Measurements from ENCODE around the gene LEAP2.

Gene LEAP2

GRCh38 chr5:132830436-132831094 is 42.9 kb upstream of the LEAP2 start, which contains the start of gene SHROOM1:
Gene SHROOM1 (minus strand): TSS chr5:132830647. CDS start chr5:132826140, 4,507 bp downstream.
- 4 to 5% methylated on average over 78 of the region's 78 CpGs for WGBS, 2 experiments
- peaks cover 79% of the 10 kb centered on the region for H3K27me3 ChIP-seq (ENCODE audit: control insufficient read depth, insufficient read depth, low read length, poor library complexity, severe bottlenecking)
- H3K27ac ChIP-seq (ENCODE audit: insufficient read depth, low read depth, low read length, poor library complexity, severe bottlenecking) = no peak within 1 kb of the TSS

GRCh38 chr5:132831095-132831860 is 42.2 kb upstream of the LEAP2 start:
- H3K9me3 ChIP-seq (ENCODE audit: control insufficient read depth, low read length) = no peaks in the 10 kb centered on the region
- H3K4me1 ChIP-seq (ENCODE audit: control insufficient read depth, insufficient read depth, low read length) = no peaks in the 10 kb centered on the region
- H3K27me3 ChIP-seq (ENCODE audit: control insufficient read depth, insufficient read depth, low read length, poor library complexity, severe bottlenecking) = peaks cover 72% of the 10 kb centered on the region
- no peak overlapping the region for H3K27ac ChIP-seq (ENCODE audit: insufficient read depth, low read depth, low read length, poor library complexity, severe bottlenecking)
- 82 to 84% methylated on average over 15 of the region's 15 CpGs for WGBS, 2 experiments
- no peak overlapping the region for H3K4me3 ChIP-seq (ENCODE audit: insufficient read depth, low read depth, low read length)
- H3K36me3 ChIP-seq (ENCODE audit: control insufficient read depth, insufficient read depth, low read length) = no peaks in the 10 kb centered on the region

More at GRCh38 chr5:132830436-132831094, 42.9 kb upstream of the LEAP2 start, which contains the start of gene SHROOM1:
- Histone ChIP-seq H3K36me3 (ENCODE audit: control insufficient read depth, insufficient read depth, low read length) (no peaks in the 10 kb centered on the region), H3K9me3 (ENCODE audit: control insufficient read depth, low read length) (no peaks in the 10 kb centered on the region), H3K4me3 (ENCODE audit: insufficient read depth, low read depth, low read length) (peak within 1 kb of the TSS; percentile 43), H3K4me1 (ENCODE audit: control insufficient read depth, insufficient read depth, low read length) (no peaks in the 10 kb centered on the region)

- H3K27ac ChIP-seq (ENCODE audit: insufficient read depth, low read depth, low read length, poor library complexity, severe bottlenecking) = no peak overlapping the region
- WGBS, 2 experiments = 88 to 93% methylated on average over 5 of the region's 5 CpGs
- H3K36me3 ChIP-seq (ENCODE audit: control insufficient read depth, insufficient read depth, low read length) = no peaks in the 10 kb centered on the region
- H3K27me3 ChIP-seq (ENCODE audit: control insufficient read depth, insufficient read depth, low read length, poor library complexity, severe bottlenecking) = peaks cover 59% of the 10 kb centered on the region
- no peaks in the 10 kb centered on the region for H3K9me3 ChIP-seq (ENCODE audit: control insufficient read depth, low read length)
- no peaks in the 10 kb centered on the region for H3K4me1 ChIP-seq (ENCODE audit: control insufficient read depth, insufficient read depth, low read length)
- H3K4me3 ChIP-seq (ENCODE audit: insufficient read depth, low read depth, low read length) = no peak overlapping the region
Measured at GRCh38 chr5:132832612-132833011, 40.9 kb upstream of the LEAP2 start.

- 93% methylated on average over 3 of the region's 3 CpGs for WGBS, 2 experiments
- peaks cover 44% of the 10 kb centered on the region for H3K27me3 ChIP-seq (ENCODE audit: control insufficient read depth, insufficient read depth, low read length, poor library complexity, severe bottlenecking)
- H3K4me1 ChIP-seq (ENCODE audit: control insufficient read depth, insufficient read depth, low read length) = no peaks in the 10 kb centered on the region
- no peak overlapping the region for H3K27ac ChIP-seq (ENCODE audit: insufficient read depth, low read depth, low read length, poor library complexity, severe bottlenecking)
- no peaks in the 10 kb centered on the region for H3K36me3 ChIP-seq (ENCODE audit: control insufficient read depth, insufficient read depth, low read length)
- no peak overlapping the region for H3K4me3 ChIP-seq (ENCODE audit: insufficient read depth, low read depth, low read length)
- no peaks in the 10 kb centered on the region for H3K9me3 ChIP-seq (ENCODE audit: control insufficient read depth, low read length)
Measured at GRCh38 chr5:132834057-132834456, 39.4 kb upstream of the LEAP2 start.

GRCh38 chr5:132836852-132837251 is 36.6 kb upstream of the LEAP2 start:
- 93 to 100% methylated on average over 1 of the region's 1 CpG for WGBS, 2 experiments
- peaks cover 16% of the 10 kb centered on the region for H3K27me3 ChIP-seq (ENCODE audit: control insufficient read depth, insufficient read depth, low read length, poor library complexity, severe bottlenecking)
- no peak overlapping the region for H3K27ac ChIP-seq (ENCODE audit: insufficient read depth, low read depth, low read length, poor library complexity, severe bottlenecking)

DNA sequence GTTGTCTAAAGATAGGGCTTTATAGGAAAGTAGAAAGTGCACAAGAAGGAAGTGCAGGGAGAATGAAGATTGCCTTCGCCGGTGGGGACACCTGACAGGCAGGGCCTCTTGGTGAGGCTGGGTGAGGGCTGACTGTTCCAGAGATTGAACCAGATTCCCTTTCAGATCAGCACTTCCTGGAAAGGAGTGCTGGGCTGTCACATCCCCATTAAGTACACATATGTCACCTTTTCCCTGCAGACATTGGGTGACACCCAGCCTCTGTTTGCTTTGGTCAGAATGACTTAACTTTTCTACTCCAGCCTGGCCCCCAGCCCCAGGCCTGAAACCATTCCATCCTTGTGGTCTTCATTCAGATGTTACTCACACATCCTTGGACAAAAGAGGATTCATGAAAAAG is 35.6 kb upstream of the LEAP2 start:
- 88 to 91% methylated on average over 2 of the region's 2 CpGs for WGBS, 2 experiments
- Histone ChIP-seq H3K27ac (ENCODE audit: insufficient read depth, low read depth, low read length, poor library complexity, severe bottlenecking) (no peak overlapping the region), H3K27me3 (ENCODE audit: control insufficient read depth, insufficient read depth, low read length, poor library complexity, severe bottlenecking) (peaks cover 7% of the 10 kb centered on the region), H3K4me3 (ENCODE audit: insufficient read depth, low read depth, low read length) (no peak overlapping the region), H3K36me3 (ENCODE audit: control insufficient read depth, insufficient read depth, low read length) (no peaks in the 10 kb centered on the region), H3K9me3 (ENCODE audit: control insufficient read depth, low read length) (no peaks in the 10 kb centered on the region), H3K4me1 (ENCODE audit: control insufficient read depth, insufficient read depth, low read length) (no peaks in the 10 kb centered on the region)

More at GRCh38 chr5:132836852-132837251, 36.6 kb upstream of the LEAP2 start:
- H3K9me3 ChIP-seq (ENCODE audit: control insufficient read depth, low read length) = no peaks in the 10 kb centered on the region
- H3K4me3 ChIP-seq (ENCODE audit: insufficient read depth, low read depth, low read length) = no peak overlapping the region
- H3K36me3 ChIP-seq (ENCODE audit: control insufficient read depth, insufficient read depth, low read length) = no peaks in the 10 kb centered on the region
- H3K4me1 ChIP-seq (ENCODE audit: control insufficient read depth, insufficient read depth, low read length) = no peaks in the 10 kb centered on the region

DNA sequence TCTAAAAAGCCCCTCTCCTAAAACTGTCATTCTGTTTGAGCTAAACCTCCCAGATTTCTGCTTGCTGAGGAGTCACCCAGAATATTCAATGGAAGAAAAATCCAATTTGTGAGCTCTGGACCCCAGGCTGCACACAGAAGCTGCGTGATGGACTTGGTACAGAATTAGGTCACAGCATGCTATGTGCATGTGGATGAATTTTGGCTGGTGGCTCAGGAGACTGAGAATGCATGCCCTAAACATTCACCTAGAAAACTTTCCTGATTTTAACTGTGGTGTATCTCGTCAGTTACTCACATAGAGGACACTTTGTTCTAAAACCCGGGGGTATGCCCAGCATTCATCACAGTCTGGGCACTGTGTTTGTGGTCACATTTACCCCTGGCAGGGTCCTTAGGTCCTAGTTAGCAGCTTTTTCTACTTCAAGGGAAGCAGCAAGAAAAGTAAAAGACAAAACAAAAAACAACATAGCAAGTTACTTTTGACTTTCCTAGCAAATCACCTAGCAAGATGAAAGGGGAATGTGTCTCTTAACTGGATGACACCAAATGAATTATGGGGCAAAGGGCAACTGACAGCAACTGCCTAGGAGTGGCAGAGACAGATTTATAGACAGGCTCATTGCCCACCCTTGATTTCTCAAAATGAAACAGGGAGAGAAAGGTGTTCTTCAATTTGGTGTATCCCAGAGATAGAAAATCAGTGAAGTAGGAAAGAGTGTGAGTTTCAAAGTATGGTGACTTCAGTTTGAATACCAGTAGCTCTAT is 34.8 kb upstream of the LEAP2 start:
- H3K27ac ChIP-seq (ENCODE audit: insufficient read depth, low read depth, low read length, poor library complexity, severe bottlenecking) = no peak overlapping the region

GRCh38 chr5:132839426-132840301 is 33.8 kb upstream of the LEAP2 start:
- Histone ChIP-seq H3K27ac (ENCODE audit: insufficient read depth, low read depth, low read length, poor library complexity, severe bottlenecking) (no peak overlapping the region), H3K36me3 (ENCODE audit: control insufficient read depth, insufficient read depth, low read length) (no peaks in the 10 kb centered on the region), H3K27me3 (ENCODE audit: control insufficient read depth, insufficient read depth, low read length, poor library complexity, severe bottlenecking) (no peaks in the 10 kb centered on the region), H3K9me3 (ENCODE audit: control insufficient read depth, low read length) (no peaks in the 10 kb centered on the region), H3K4me3 (ENCODE audit: insufficient read depth, low read depth, low read length) (no peak overlapping the region), H3K4me1 (ENCODE audit: control insufficient read depth, insufficient read depth, low read length) (no peaks in the 10 kb centered on the region)
- 84 to 85% methylated on average over 7 to 8 of the region's 8 CpGs for WGBS, 2 experiments

More for the DNA sequence above, 34.8 kb upstream of the LEAP2 start:
- H3K36me3 ChIP-seq (ENCODE audit: control insufficient read depth, insufficient read depth, low read length) = no peaks in the 10 kb centered on the region
- H3K9me3 ChIP-seq (ENCODE audit: control insufficient read depth, low read length) = no peaks in the 10 kb centered on the region
- H3K4me1 ChIP-seq (ENCODE audit: control insufficient read depth, insufficient read depth, low read length) = no peaks in the 10 kb centered on the region
- H3K27me3 ChIP-seq (ENCODE audit: control insufficient read depth, insufficient read depth, low read length, poor library complexity, severe bottlenecking) = no peaks in the 10 kb centered on the region
- no peak overlapping the region for H3K4me3 ChIP-seq (ENCODE audit: insufficient read depth, low read depth, low read length)
- 91 to 92% methylated on average over 3 of the region's 3 CpGs for WGBS, 2 experiments

DNA sequence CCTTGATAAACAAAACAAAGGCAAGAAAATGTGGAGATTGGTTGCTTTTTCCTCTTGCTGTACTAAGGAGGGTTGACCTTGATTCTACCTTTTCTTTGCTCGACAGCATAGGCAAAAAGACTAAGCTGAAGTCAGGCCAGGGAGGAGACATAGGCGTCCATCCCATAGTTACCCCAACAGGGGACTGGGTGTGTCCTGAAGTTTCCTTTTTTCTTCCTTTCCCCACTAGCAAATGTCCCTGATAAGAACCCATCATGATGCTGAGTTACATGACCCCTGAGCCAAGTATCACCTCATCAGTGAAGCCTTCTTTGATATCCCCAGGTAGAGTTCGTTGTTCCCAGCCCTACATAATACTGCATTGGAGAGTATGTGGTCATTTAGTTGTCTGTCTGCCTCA is 33.2 kb upstream of the LEAP2 start:
- no peaks in the 10 kb centered on the region for H3K9me3 ChIP-seq (ENCODE audit: control insufficient read depth, low read length)
- no peak overlapping the region for H3K4me3 ChIP-seq (ENCODE audit: insufficient read depth, low read depth, low read length)
- H3K4me1 ChIP-seq (ENCODE audit: control insufficient read depth, insufficient read depth, low read length) = no peaks in the 10 kb centered on the region
- H3K27me3 ChIP-seq (ENCODE audit: control insufficient read depth, insufficient read depth, low read length, poor library complexity, severe bottlenecking) = no peaks in the 10 kb centered on the region
- no peaks in the 10 kb centered on the region for H3K36me3 ChIP-seq (ENCODE audit: control insufficient read depth, insufficient read depth, low read length)
- WGBS, 2 experiments = 81 to 91% methylated on average over 3 of the region's 3 CpGs
- H3K27ac ChIP-seq (ENCODE audit: insufficient read depth, low read depth, low read length, poor library complexity, severe bottlenecking) = no peak overlapping the region
